ENCODE data around the gene SEC11C. TPM values are rescaled to one million over a fixed set of nuclear protein-coding genes. Genes with fewer than 3 reads are reported as not detected.
A peak's percentile ranks its signal among the peaks of the same experiment; 100 is the strongest.

Gene SEC11C
- polyA plus RNA-seq, 3 donors = 14.9 to 98.4 (median 98.0) TPM

DNA sequence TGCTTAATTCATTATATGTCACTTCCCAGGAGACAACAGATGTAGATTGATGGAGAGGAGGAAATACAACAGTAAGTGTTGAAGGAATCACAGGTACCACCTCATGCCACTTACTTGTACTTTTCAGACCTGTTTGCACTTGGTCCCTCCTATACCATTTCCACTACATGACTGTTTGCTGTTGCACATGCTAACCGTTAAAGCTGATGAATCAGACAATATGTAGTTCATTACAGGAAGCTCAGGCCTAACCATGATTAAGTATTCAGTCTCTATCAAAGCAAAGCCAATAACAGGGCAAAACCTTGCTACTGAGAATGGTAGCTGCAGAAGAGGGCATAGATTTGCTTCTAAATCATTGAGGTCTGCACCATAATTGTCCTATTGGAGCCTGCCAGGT, 50.1 kb downstream of the SEC11C start:
- Histone ChIP-seq H3K27ac (ENCODE audit: low read depth in 1 of 2, low read length in 2 of 2) (no peak overlapping the region), H3K36me3 (replicated peaks in 1 of 2; ENCODE audit: control insufficient read depth in 1 of 2, insufficient read depth in 2 of 2, low read length in 2 of 2) (no peaks in the 10 kb centered on the region), H3K4me2 (replicated peaks; ENCODE audit: extremely low read depth, low read length, poor library complexity, severe bottlenecking) (no peak overlapping the region), H4K20me1 (ENCODE audit: insufficient read depth, low read length) (no peaks in the 10 kb centered on the region), H2AFZ (ENCODE audit: insufficient read depth, low read depth, low read length, poor library complexity, severe bottlenecking) (no peak overlapping the region), H3K9ac (ENCODE audit: insufficient read depth, low read length, poor library complexity, severe bottlenecking) (no peak overlapping the region), H3K79me2 (ENCODE audit: insufficient read depth, low read length) (no peaks in the 10 kb centered on the region), H3K4me3 (replicated peaks in 1 of 3; ENCODE audit: low read depth in 2 of 3, low read length in 3 of 3) (no peak overlapping the region), H3K27me3 (ENCODE audit: control insufficient read depth in 2 of 2, insufficient read depth in 2 of 2, low read length in 2 of 2) (no peaks in the 10 kb centered on the region), H3K4me1 (ENCODE audit: control insufficient read depth in 1 of 2, insufficient read depth in 2 of 2, low read length in 2 of 2) (no peaks in the 10 kb centered on the region), H3K9me3 (replicated peaks in 1 of 2; ENCODE audit: control insufficient read depth in 1 of 2, insufficient read depth in 1 of 2, low read length in 2 of 2) (no peaks in the 10 kb centered on the region)
- Mint-ChIP-seq H3K27me3 (ENCODE audit: low read depth in 3 of 3) (peaks cover 0 to 6% (median 2%) of the 10 kb centered on the region in 3 donors), H3K9me3 (peaks cover 0 to 4% (median 2%) of the 10 kb centered on the region in 7 donors), H3K36me3 (no peaks in the 10 kb centered on the region), H3K4me3 (no peak overlapping the region), H3K27ac (no peak overlapping the region), H3K4me1 (no peaks in the 10 kb centered on the region)
- WGBS (ENCODE audit: insufficient coverage) = no CpG with 5 or more reads among the region's 1 CpG
- intact Hi-C loops (cut with micrococcal nuclease) = no loop called here
- no peak for DNase-seq
- TF ChIP-seq, protein P1, sequence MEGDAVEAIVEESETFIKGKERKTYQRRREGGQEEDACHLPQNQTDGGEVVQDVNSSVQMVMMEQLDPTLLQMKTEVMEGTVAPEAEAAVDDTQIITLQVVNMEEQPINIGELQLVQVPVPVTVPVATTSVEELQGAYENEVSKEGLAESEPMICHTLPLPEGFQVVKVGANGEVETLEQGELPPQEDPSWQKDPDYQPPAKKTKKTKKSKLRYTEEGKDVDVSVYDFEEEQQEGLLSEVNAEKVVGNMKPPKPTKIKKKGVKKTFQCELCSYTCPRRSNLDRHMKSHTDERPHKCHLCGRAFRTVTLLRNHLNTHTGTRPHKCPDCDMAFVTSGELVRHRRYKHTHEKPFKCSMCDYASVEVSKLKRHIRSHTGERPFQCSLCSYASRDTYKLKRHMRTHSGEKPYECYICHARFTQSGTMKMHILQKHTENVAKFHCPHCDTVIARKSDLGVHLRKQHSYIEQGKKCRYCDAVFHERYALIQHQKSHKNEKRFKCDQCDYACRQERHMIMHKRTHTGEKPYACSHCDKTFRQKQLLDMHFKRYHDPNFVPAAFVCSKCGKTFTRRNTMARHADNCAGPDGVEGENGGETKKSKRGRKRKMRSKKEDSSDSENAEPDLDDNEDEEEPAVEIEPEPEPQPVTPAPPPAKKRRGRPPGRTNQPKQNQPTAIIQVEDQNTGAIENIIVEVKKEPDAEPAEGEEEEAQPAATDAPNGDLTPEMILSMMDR (IDR thresholded peaks at IDR 0.05) = no peak

DNA sequence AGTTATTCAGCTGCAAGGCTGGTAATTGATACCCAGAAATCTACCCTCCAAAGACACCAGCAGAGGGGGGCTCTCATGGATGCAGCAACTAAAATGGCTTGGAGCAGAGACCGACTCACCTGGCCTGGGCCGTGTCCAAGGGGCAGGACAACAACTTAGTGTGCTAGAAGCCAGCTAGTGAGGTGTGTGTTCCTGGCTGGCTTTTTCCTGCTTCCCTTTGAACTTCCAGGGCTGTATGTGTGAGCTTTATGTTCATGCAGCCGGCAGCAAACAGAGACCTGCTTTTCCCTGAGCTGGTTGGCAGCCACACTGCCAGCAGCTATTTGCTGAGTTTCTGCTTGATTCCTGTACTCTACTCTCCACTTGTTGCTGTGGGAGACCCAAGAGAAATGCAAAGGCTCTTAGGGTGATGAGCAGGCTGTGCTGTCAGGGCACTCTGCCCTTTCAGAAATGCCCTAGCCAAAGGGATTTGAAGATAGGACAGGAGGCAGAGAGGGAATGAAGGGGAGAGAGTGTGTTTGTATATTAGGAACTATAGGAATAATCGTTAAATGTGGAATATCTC, 56.6 kb downstream of the SEC11C start:
- Mint-ChIP-seq H3K36me3 (no peaks in the 10 kb centered on the region), H3K4me3 (no peak overlapping the region), H3K9me3 (peaks cover 0 to 6% (median 0%) of the 10 kb centered on the region in 7 donors), H3K27ac (peak overlapping the region in 1 of 7 donors; percentile 25), H3K27me3 (ENCODE audit: low read depth in 3 of 3) (peaks cover 2 to 7% (median 5%) of the 10 kb centered on the region in 3 donors), H3K4me1 (no peaks in the 10 kb centered on the region)
- H3K9me3 ChIP-seq (replicated peaks in 1 of 2; ENCODE audit: control insufficient read depth in 1 of 2, insufficient read depth in 1 of 2, low read length in 2 of 2) = no peaks in the 10 kb centered on the region
- H3K4me3 ChIP-seq (replicated peaks in 1 of 3; ENCODE audit: low read depth in 2 of 3, low read length in 3 of 3) = no peak overlapping the region
- H3K27me3 ChIP-seq (ENCODE audit: control insufficient read depth in 2 of 2, insufficient read depth in 2 of 2, low read length in 2 of 2) = no peaks in the 10 kb centered on the region
- H3K27ac ChIP-seq (ENCODE audit: low read depth in 1 of 2, low read length in 2 of 2) = no peak overlapping the region
- no peak for DNase-seq
- H4K20me1 ChIP-seq (ENCODE audit: insufficient read depth, low read length) = no peaks in the 10 kb centered on the region
- no peak overlapping the region for H2AFZ ChIP-seq (ENCODE audit: insufficient read depth, low read depth, low read length, poor library complexity, severe bottlenecking)
- H3K79me2 ChIP-seq (ENCODE audit: insufficient read depth, low read length) = no peaks in the 10 kb centered on the region
- no peaks in the 10 kb centered on the region for H3K36me3 ChIP-seq (replicated peaks in 1 of 2; ENCODE audit: control insufficient read depth in 1 of 2, insufficient read depth in 2 of 2, low read length in 2 of 2)
- no peak overlapping the region for H3K4me2 ChIP-seq (replicated peaks; ENCODE audit: extremely low read depth, low read length, poor library complexity, severe bottlenecking)
- WGBS (ENCODE audit: insufficient coverage) = no CpG with 5 or more reads among the region's 4 CpGs
- H3K9ac ChIP-seq (ENCODE audit: insufficient read depth, low read length, poor library complexity, severe bottlenecking) = no peak overlapping the region
- intact Hi-C loops (cut with micrococcal nuclease) = no loop called here
- no peaks in the 10 kb centered on the region for H3K4me1 ChIP-seq (ENCODE audit: control insufficient read depth in 1 of 2, insufficient read depth in 2 of 2, low read length in 2 of 2)
- TF ChIP-seq, protein P1 (IDR thresholded peaks at IDR 0.05) = no peak

All from CD14-positive monocyte (primary cell).